Measurements from ENCODE around the gene BCL2L11. TPM values are rescaled to one million over a fixed set of nuclear protein-coding genes. Genes with fewer than 3 reads are reported as not detected.

BCL2L11 gene
- total and polyA plus RNA-seq, 2 donors (not counting 3 experiments of a cell fraction or from before 2014, with no cell fraction given): 12.9 to 26.6 TPM

DNA sequence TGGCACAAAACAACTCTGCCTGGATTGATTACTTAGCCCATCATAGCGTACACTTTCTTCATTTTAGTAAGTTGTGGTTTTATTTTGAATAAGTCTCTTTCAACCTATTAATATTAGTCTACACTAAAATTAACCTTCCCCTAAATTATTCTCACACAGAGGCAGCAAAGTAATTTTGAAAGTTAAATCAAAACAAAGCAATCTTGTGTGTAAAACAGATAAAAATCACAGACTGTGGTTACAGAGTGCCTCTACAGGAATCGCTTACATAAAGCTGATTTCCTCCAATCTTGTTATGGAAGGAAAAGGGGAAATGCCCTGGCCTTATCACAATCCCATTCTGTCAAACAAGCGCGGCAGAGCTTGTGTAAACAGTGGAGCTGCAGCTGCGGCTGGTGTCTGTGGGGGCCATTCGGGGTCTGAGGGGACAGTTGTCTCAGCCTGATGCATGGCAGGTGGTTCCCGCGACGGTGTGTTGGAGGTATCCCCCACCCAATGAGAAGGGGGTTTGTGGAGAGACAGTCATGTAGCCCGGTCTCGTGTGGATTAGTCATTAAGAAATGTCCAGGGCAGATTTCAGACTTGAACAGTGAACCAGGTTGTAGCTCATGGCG is 42.1 kb downstream of the BCL2L11 start:
- FAIRE-seq (peak; percentile 84), DNase-seq (ENCODE audit: low read depth, low spot score) (peak; percentile 97)
- Histone ChIP-seq H3K9me1 (replicated peaks; ENCODE audit: control insufficient read depth, extremely low read depth, insufficient read depth, low read length) (no peaks in the 10 kb centered on the region), H3K36me3 (ENCODE audit: control insufficient read depth in 2 of 2, extremely low read depth in 1 of 2, insufficient read depth in 2 of 2, low read length in 2 of 2) (peaks cover 0 to 14% of the 10 kb centered on the region in 2 experiments), H2AFZ (ENCODE audit: low read depth, low read length) (no peak overlapping the region), H3K9me3 (replicated peaks; ENCODE audit: control insufficient read depth, insufficient read depth, low read length) (no peaks in the 10 kb centered on the region), H3K27me3 (ENCODE audit: control insufficient read depth in 2 of 2, insufficient read depth in 2 of 2, low read length in 2 of 2) (peaks cover 5 to 25% of the 10 kb centered on the region in 2 experiments), H3K9ac (replicated peaks; ENCODE audit: extremely low read depth, insufficient read depth, low read length) (no peak overlapping the region), H4K20me1 (replicated peaks; ENCODE audit: control insufficient read depth, extremely low read depth, insufficient read depth, low read length) (no peaks in the 10 kb centered on the region), H3K27ac (ENCODE audit: insufficient read depth, low read depth, low read length) (peak overlapping the region; percentile 39), H3K4me2 (ENCODE audit: insufficient read depth, low read length) (peak overlapping the region; percentile 57), H3K4me3 (replicated peaks in 1 of 3; ENCODE audit: insufficient read depth in 1 of 3, low read depth in 1 of 3, low read length in 3 of 3) (no peak overlapping the region), H3K79me2 (ENCODE audit: control insufficient read depth, insufficient read depth, low read length) (no peaks in the 10 kb centered on the region), H3K4me1 (ENCODE audit: control insufficient read depth, extremely low read depth, insufficient read depth, low read length) (peaks cover 31% of the 10 kb centered on the region)
- TF ChIP-seq MYC (IDR thresholded peaks at IDR 0.05; ENCODE audit: low read depth, low read length) (no peak), JUN (IDR thresholded peaks at IDR 0.05; ENCODE audit: borderline replicate concordance, insufficient read depth, insufficient read length, low read depth) (peak; percentile 21), POLR2AphosphoS5 (IDR thresholded peaks at IDR 0.05; ENCODE audit: insufficient read depth, low read depth, low read length) (peak; percentile 98), EZH2 (IDR thresholded peaks at IDR 0.05; ENCODE audit: borderline replicate concordance, low read depth, low read length, severe bottlenecking) (no peak), POLR2A (IDR thresholded peaks at IDR 0.05; ENCODE audit: low read depth, low read length) (peak; percentile 79), GATA2 (IDR thresholded peaks at IDR 0.05; ENCODE audit: insufficient read depth, insufficient read length, low read depth, low read length) (peak; percentile 99), FOS (IDR thresholded peaks at IDR 0.05; ENCODE audit: borderline replicate concordance, insufficient read depth, low read length) (peak; percentile 47)
- TF ChIP-seq, protein P1, sequence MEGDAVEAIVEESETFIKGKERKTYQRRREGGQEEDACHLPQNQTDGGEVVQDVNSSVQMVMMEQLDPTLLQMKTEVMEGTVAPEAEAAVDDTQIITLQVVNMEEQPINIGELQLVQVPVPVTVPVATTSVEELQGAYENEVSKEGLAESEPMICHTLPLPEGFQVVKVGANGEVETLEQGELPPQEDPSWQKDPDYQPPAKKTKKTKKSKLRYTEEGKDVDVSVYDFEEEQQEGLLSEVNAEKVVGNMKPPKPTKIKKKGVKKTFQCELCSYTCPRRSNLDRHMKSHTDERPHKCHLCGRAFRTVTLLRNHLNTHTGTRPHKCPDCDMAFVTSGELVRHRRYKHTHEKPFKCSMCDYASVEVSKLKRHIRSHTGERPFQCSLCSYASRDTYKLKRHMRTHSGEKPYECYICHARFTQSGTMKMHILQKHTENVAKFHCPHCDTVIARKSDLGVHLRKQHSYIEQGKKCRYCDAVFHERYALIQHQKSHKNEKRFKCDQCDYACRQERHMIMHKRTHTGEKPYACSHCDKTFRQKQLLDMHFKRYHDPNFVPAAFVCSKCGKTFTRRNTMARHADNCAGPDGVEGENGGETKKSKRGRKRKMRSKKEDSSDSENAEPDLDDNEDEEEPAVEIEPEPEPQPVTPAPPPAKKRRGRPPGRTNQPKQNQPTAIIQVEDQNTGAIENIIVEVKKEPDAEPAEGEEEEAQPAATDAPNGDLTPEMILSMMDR (IDR thresholded peaks at IDR 0.05; ENCODE audit: extremely low read depth in 1 of 2, insufficient read depth in 1 of 2, low read depth in 1 of 2, low read length in 2 of 2): no peak
- TF ChIP-seq, protein P2, sequence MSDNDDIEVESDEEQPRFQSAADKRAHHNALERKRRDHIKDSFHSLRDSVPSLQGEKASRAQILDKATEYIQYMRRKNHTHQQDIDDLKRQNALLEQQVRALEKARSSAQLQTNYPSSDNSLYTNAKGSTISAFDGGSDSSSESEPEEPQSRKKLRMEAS (IDR thresholded peaks at IDR 0.05; ENCODE audit: insufficient read depth, insufficient read length): no peak
- dilution Hi-C loops (cut with MboI; ENCODE audit: extremely low pct_ligation_motif_present, low sequenced_read_pairs) (no loop called here), intact Hi-C loops (cut with micrococcal nuclease) (loop anchor here (1.0 kb wide), 2 partner anchors 39 to 41 kb away; no protein-coding TSS in a partner anchor)
- BruUV-seq (replicated peaks): TSS peak; percentile 85
- ChIA-PET CTCF (interaction anchor here (0.6 to 3.4 kb wide), 8 partner anchors 9 to 45 kb away, joined by 3 to 30 read pairs (median 3); partner anchors contain the start of gene BCL2L11), POLR2A (interaction anchor here (2.2 kb wide), 1 partner anchor 42 kb away, joined by 9 read pairs; the partner anchor contains the start of gene BCL2L11)
